H54 (cell line): Measurements from ENCODE around the gene GOLGA5.
"Not testable (repeated sequence)": the region's sequence is repeated elsewhere in the genome, so short reads cannot be mapped to it uniquely, and the experiment has no call there.

Source experiments
- DNase-seq: peaks from one replicate; pipeline ENCODE4 v3.0.0; 2011; ENCODE audit warnings: low spot score, mixed read lengths; ENCODE audit not compliant: insufficient read length
- FAIRE-seq: peaks from 3 replicates; lab custom pipeline; 2011; peaks lifted over from hg19 to GRCh38; lab: Jason Lieb, UNC
- POLR2A ChIP-seq: IDR thresholded peaks from 2 replicates; pipeline ENCODE4 v1.6.1; 2011; ENCODE audit warnings: low read depth, mild to moderate bottlenecking, low read length

The GOLGA5 gene

GRCh38 chr14:92793709-92794546 is at the start of gene GOLGA5:
GOLGA5 (plus strand) TSS chr14:92794305; CDS start chr14:92797438, 3,133 bp downstream.
- FAIRE-seq = peak; percentile 99
- peak; percentile 54 for TF ChIP-seq POLR2A
- peak; percentile 90 for DNase-seq

GRCh38 chr14:92747701-92748258 is 46.3 kb upstream of the GOLGA5 start:
- TF ChIP-seq POLR2A = no peak
- FAIRE-seq (peak; percentile 69), DNase-seq (no peak)

GRCh38 chr14:92748259-92749016 is 45.7 kb upstream of the GOLGA5 start, which contains the start of gene LGMN:
LGMN (minus strand) TSS chr14:92748627; CDS start chr14:92732786, 15,841 bp downstream.
- FAIRE-seq (peak; percentile 93), DNase-seq (peak; percentile 94)
- TF ChIP-seq POLR2A = peak; percentile 94

- not testable (repeated sequence) for DNase-seq, FAIRE-seq
Measured at GRCh38 chr14:92750222-92750728, 43.8 kb upstream of the GOLGA5 start.

GRCh38 chr14:92750994-92751400 is 43.1 kb upstream of the GOLGA5 start:
- TF ChIP-seq POLR2A = no peak
- FAIRE-seq = no peak
- DNase-seq = no peak

- DNase-seq (no peak), FAIRE-seq (no peak)
- TF ChIP-seq POLR2A = no peak
Measured at GRCh38 chr14:92751819-92752218, 42.3 kb upstream of the GOLGA5 start.

GRCh38 chr14:92753250-92753649 is 40.9 kb upstream of the GOLGA5 start:
- FAIRE-seq = no peak

GRCh38 chr14:92754966-92755365 is 39.1 kb upstream of the GOLGA5 start:
- FAIRE-seq (no peak), DNase-seq (no peak)
- no peak for TF ChIP-seq POLR2A

More at GRCh38 chr14:92753250-92753649, 40.9 kb upstream of the GOLGA5 start:
- no peak for TF ChIP-seq POLR2A
- no peak for DNase-seq

GRCh38 chr14:92755495-92755894 is 38.6 kb upstream of the GOLGA5 start:
- DNase-seq = no peak

GRCh38 chr14:92756446-92756845 is 37.7 kb upstream of the GOLGA5 start:
- FAIRE-seq (no peak), DNase-seq (no peak)
- no peak for TF ChIP-seq POLR2A

More at GRCh38 chr14:92755495-92755894, 38.6 kb upstream of the GOLGA5 start:
- no peak for FAIRE-seq
- TF ChIP-seq POLR2A = no peak

- no peak for FAIRE-seq
- TF ChIP-seq POLR2A = no peak
- no peak for DNase-seq
Measured at GRCh38 chr14:92759300-92759678, 34.8 kb upstream of the GOLGA5 start.

- no peak for TF ChIP-seq POLR2A
- DNase-seq = no peak
- no peak for FAIRE-seq
Measured at GRCh38 chr14:92759679-92760523, 34.2 kb upstream of the GOLGA5 start.

GRCh38 chr14:92760524-92760805 is 33.6 kb upstream of the GOLGA5 start:
- FAIRE-seq (no peak), DNase-seq (no peak)
- no peak for TF ChIP-seq POLR2A

- FAIRE-seq, DNase-seq: not testable (repeated sequence)
Measured at GRCh38 chr14:92763666-92764631, 30.2 kb upstream of the GOLGA5 start.

GRCh38 chr14:92768236-92768635 is 25.9 kb upstream of the GOLGA5 start:
- DNase-seq, FAIRE-seq: not testable (repeated sequence)
